HG03378 (cell line): ENCODE results near the gene LYRM4.
"Not testable (repeated sequence)": the region's sequence is repeated elsewhere in the genome, so short reads cannot be mapped to it uniquely, and the experiment has no call there.

ENCODE experiments used
- ATAC-seq: cut with Tn5 transposase; IDR thresholded peaks from one replicate; pipeline ENCODE4 v1.9.1; 2021; ENCODE audit warnings: mild to moderate bottlenecking, moderate library complexity; ENCODE audit not compliant: unreplicated experiment

The LYRM4 gene

GRCh38 chr6:5124526-5124925 is 136.2 kb downstream of the LYRM4 start:
- no peak for ATAC-seq

DNA sequence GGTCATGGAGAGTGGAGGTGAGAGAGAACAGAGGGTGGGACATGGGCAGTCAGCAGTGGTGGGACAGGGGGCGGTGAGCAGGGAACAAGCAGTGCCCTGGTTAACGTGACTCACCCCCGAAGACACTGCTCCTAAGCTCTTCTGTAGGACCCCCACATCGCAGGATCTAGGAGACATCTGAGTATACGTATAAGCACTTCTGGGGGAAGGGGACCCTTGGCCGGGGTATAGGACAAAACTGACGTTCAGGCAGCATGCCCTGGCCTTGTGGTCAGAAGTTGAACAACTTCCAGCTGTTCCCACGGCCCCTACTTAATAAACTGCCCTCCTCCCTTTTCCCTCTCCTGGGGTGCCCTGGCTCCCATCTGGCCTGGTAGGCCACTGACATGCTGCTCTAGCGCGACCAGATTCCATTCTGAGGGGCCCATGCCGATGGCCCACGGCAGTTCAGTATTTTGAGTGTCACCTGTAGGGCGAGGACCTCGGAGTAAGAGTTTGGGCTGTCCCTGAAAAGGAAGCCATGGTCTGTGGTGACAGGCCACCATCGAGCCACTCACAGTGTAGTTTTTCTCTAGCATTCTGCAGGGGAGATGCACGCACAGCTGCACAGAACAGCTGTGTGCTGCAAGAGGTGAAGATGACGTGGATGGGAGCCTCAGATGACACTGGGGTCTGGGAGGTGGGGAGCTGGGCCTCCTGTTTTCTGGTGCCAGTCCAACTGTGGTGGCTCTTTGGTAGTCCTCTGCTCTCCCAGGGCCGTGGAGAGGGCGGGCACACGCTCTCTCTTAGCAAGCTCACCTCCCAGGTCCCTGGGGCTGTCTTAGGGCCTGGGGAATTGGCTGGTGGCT is 137.2 kb downstream of the LYRM4 start:
- no peak for ATAC-seq

DNA sequence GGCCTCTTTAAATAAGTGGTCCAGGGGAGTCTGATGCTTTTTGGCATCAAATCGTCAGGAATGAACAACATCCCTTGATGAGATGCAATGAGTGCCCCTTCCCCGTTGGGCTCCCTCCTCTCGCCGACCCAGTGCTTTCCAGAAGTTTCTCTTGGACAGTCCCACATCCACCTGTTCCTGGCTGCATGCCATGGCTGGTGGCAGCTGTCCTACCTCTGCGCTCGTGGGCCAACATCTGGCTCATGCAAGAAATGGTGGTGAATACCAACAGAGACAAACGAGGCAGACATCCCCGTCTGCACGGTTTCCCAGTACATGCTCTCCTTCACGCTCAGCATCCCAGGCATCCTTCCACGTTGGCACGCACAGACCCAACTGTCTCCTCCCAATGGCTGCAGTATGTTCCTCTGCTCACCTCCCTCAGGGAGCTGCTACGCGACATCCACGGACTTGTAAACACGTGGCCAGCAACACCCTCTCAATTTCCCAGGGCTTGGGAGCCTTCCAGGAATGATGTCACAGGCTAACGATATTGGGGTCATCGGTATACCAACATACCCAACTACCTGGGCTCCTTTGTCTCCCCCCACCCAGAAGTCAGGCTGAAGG is 138.1 kb downstream of the LYRM4 start:
- ATAC-seq = no peak

GRCh38 chr6:5121956-5122355 is 138.8 kb downstream of the LYRM4 start:
- ATAC-seq = no peak

GRCh38 chr6:5121479-5121878 is 139.3 kb downstream of the LYRM4 start:
- no peak for ATAC-seq

DNA sequence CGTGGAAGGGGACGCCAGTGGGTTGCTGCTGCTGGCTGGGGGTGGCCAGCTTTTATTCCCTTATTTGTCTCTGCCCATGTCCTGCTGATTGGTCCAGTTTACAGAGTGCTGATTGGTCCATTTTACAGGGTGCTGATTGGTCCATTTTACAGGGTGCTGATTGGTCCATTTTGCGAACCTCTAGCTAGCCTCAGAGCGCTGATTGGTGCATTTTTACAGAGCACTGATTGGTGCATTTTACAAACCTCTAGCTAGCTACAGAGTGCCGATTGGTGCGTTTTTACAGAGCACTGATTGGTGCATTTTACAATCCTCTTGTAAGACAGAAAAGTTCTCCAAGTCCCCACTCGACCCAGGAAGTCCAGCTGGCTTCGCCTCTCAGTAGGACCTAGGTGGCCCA is 140.2 kb downstream of the LYRM4 start:
- ATAC-seq = not testable (repeated sequence)

DNA sequence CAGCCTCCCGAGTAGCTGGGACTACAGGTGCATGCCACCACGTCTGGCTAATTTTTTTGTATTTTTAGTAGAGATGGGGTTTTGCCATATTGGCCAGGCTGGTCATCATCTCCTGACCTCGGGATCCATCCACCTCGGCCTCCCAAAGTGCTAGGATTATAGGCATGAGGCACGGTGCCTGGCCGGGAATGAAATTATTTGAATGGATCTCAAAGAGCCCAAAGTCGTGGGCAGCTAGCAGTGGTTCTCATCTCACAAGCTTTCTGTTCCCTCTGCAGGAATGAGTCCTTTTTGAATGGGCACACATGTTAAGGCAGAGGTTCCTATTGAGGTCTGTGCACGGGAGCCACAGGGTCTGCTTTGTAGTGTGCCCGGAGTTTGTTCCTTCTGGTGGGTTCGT is 140.7 kb downstream of the LYRM4 start:
- no peak for ATAC-seq

- no peak for ATAC-seq
Observed at GRCh38 chr6:5119090-5119951, 141.4 kb downstream of the LYRM4 start.

DNA sequence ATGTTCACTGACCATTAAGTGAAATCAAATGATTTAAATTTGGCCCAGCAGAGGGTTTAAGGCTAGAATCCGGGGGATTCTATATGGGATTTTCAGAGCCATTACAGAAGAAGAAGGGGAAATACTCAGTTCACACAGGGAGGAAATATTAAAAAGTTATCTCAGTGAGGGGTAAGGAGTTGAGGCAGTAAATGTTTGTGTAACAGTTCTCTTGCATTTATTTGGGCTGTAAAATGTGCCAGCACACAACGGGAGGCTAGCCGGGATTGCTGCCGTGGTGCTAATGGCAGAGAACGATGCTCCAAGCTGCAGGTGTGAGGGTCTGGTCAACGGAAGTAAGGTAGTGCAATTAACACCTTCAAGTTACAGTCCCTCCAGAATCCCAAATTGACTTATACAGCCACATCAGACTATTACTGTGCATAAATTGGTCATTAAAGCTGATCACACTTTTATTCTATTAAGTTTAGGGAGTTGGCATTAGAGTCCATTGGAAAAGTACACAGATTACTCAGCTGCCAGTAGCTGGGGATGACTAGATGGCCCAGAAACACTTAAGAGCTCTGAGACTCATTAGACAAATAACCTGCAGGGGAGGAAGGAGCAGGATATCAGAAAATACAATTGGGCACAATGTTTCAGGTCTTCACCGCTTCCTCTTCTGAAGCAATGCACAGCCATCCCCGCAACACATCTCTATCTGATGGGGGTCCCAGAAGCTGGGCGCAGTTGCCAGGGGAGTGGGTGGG is 144.3 kb downstream of the LYRM4 start:
- no peak for ATAC-seq

DNA sequence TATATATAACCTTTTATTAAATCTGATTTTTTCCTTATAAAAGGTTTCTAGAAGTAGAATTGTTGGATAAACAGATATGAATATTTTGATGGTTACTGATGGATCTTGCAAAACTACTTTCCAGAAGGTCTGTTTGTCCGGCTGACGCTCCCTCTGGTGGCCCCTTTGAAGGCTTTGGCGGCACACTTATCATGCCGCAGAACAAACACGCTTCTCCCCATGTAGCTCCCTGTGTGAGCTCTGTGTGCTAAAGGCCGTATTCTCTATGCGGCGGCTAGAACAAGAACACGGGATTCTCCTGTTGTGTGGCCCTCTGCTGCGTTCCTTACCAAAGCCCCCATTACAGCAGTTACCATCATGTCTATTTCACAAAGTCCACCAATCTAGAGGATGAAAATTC is 145.6 kb downstream of the LYRM4 start:
- no peak for ATAC-seq

- no peak for ATAC-seq
Observed at GRCh38 chr6:5113096-5113495, 147.7 kb downstream of the LYRM4 start.

DNA sequence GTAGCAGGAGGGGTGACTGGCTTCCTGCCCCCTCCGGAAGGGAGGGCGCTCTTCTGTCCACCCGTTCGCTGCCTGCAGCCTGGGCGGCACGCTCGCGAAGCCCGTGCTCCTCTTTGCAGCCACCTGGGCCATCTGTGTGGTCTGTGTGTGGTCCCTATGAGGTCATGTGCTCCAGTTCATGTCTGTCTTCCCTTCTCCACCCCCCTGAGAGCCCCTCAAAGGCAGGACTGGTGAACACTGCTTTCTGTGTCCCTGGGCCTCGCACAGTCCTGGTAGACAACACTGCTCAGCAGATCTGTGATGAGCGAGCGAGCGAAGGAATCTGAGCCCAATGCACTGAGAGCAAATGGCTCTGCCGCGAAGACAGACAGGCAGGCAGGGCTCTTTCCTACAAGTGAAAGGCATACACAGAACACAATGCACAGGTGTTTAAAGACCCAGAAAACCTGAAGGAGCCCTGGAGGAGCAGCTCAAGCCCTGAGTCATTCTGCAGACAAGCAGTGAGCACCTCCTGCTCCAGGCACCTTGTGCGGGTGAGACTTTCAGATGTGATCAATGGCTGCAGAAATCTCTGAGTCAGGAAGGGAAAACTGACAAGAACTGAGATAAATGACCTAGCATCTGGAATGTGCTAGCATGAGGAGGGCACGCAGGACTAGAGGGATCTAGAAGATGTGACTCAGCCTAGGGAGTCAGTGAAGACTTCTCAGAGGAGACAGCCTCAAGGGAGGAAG is 148.5 kb downstream of the LYRM4 start:
- ATAC-seq = no peak

DNA sequence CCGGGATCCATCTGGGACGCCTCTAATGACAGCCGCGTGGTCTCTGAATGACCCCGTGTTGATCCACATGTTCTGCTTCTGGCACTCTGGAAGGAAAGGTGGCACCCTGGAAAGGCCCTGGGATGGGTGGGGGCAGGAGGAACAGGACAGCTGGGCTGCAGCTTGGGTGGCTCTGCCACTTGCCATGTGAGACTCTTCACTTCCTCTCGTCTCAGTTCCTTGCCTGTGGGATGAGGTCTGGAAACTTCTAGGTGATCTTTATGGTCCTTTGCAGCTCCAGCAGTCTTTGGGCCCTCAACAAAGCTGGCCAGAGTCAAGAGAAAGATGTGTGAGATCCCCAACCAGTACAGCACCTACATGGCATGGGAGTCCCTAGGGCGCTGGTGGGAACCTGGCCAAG is 149.1 kb downstream of the LYRM4 start:
- ATAC-seq = no peak

GRCh38 chr6:5110246-5110645 is 150.5 kb downstream of the LYRM4 start:
- no peak for ATAC-seq

- ATAC-seq = no peak
Observed at GRCh38 chr6:5109436-5109835, 151.3 kb downstream of the LYRM4 start.

DNA sequence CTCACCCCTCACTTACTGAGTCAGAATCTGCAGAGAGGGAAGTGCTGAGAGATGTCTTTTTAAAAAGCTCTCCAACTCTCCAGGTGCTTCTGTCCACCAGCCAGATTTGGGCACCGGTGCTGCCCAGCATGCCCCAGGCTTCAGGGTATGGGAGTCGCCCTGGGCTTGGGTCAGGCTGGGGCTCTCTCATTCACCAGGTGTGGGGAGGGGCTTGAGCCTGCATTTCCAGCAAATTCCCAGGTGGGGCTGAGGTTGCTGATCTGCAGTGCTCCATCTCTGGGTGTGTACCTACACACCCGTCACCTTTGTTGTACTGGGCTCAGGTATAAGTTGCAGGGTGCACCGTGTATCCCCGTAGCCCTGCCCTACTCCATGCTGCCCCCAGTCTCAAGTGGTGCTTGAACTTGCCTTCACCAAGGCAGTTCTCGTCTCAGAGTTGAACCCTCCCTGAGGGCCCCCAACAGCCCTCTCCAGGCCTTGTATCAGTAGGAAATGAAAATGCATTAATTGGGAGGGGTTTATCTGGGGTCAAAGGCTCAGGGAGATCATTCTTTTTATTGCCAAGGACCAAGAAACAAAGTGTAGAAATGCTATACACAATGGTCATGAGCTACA is 152.1 kb downstream of the LYRM4 start:
- no peak for ATAC-seq

DNA sequence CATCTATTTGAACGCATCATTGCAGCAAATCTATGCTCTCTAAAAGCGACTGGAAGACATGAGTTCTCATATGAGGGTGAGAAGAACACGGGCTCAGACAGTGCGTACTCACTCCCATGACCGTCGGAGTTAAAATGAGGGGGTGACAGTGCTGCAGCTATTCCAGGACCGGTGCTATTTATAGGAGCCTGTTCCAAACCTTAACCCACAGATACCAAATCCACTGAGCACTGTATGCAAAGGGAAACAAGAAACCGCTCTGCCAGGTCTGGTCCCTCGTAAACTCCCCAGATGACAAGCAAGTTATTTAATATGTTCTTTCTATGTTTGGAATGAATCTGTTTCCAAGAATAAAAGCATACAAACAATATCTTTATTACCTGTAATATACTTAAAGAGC is 152.7 kb downstream of the LYRM4 start:
- no peak for ATAC-seq

DNA sequence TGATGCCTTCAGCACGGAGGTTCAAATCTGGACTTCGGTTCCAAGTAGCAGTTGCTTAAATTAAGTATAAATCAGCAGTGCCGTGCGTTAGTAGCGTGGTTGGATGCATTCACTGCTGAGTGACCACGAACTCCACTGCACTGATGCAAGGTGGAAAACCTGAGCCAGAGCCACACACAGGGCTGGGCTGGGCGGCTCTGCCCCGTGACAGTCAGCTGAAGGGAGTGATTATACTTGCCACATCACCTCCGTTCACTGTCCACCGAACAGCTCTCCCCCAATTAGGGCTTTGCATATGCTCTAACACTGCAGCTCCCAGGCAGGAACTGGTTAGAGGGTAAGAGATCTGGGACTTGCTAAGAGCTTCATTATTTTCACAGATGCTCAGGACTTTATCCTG is 153.4 kb downstream of the LYRM4 start:
- ATAC-seq = no peak

GRCh38 chr6:5105146-5105545 is 155.6 kb downstream of the LYRM4 start:
- no peak for ATAC-seq

DNA sequence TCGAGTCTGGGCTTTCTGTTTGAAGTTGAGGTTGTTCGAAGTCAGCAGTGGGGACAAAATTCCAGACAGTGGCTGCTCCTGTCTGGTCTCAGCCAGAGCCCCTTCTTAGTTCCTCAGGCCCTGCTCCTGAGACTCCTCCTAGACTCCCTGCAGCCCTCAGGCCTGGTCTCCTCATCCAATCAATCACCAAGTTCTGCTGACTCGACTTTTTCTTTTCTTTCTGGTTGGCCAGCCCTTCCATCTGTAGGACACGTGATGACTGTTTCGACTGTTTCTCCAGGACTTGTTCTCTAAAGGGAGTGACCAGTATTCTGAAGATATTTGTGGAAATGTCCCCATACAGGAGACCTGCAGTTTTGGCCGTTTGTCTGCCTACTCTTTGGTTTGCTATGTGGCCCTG is 156.1 kb downstream of the LYRM4 start:
- no peak for ATAC-seq
